Spleen (tissue), 11 donors: ENCODE results near the gene BNC2. TPM values are rescaled to one million over a fixed set of nuclear protein-coding genes. Genes with fewer than 3 reads are reported as not detected.

Source experiments
- DNase-seq: peaks from one replicate; pipeline ENCODE4 v3.0.0-alpha.2; 2020
- H3K27ac ChIP-seq, 8 donors: fragments of 200-600 bp; sonication (generic) in 7 of 8; 1 replicate in 4 of 8; 2 replicates in 4 of 8; pipeline versions ENCODE4 v1.5.0 to v1.8.0; 2016 to 2021; ENCODE audit warnings: inconsistent platforms in 4 of 8, mild to moderate bottlenecking in 4 of 8, moderate library complexity in 1 of 8
- H3K27me3 ChIP-seq, 7 donors: fragments of 200-600 bp; sonication (generic) in 6 of 7; replicated peaks in 1 of 7; 1 replicate in 4 of 7; 2 replicates in 3 of 7; pipeline versions ENCODE4 v1.5.0 to v1.8.0; 2016 to 2021; ENCODE audit warnings: inconsistent platforms in 3 of 7, mild to moderate bottlenecking in 1 of 7
- H3K36me3 ChIP-seq, 6 donors: fragments of 200-600 bp; sonication (generic) in 5 of 6; 1 replicate in 4 of 6; 2 replicates in 2 of 6; pipeline versions ENCODE4 v1.5.0 to v1.8.0; 2016 to 2021; ENCODE audit warnings: inconsistent platforms in 2 of 6
- H3K4me1 ChIP-seq, 6 donors: fragments of 200-600 bp; sonication (generic) in 5 of 6; 1 replicate in 3 of 6; 2 replicates in 3 of 6; pipeline versions ENCODE4 v1.5.0 to v1.8.0; 2016 to 2021; ENCODE audit warnings: inconsistent platforms in 3 of 6
- H3K4me3 ChIP-seq, 8 donors: fragments of 200-600 bp; sonication (generic) in 7 of 8; 1 replicate in 4 of 8; 2 replicates in 4 of 8; pipeline versions ENCODE4 v1.5.0 to v1.8.0; 2016 to 2021; ENCODE audit warnings: inconsistent platforms in 4 of 8, mild to moderate bottlenecking in 4 of 8, moderate library complexity in 2 of 8
- H3K9me3 ChIP-seq, 8 donors: fragments of 200-600 bp; sonication (generic) in 7 of 8; 1 replicate in 4 of 8; 2 replicates in 4 of 8; pipeline versions ENCODE4 v1.5.0 to v1.8.0; 2016 to 2021; ENCODE audit warnings: inconsistent platforms in 4 of 8
- CTCF ChIP-seq, 11 experiments: fragments of 200-600 bp in 7 of 11; fragments of 450-650 bp in 4 of 11; sonication (generic) in 4 of 11; IDR thresholded peaks in 8 of 11; conservative IDR thresholded peaks in 3 of 11; 1 replicate in 7 of 11; 2 replicates in 4 of 11; pipeline versions ENCODE4 v1.4.0 to v1.8.0; 2016 to 2021; ENCODE audit warnings: antibody characterized with exemption in 11 of 11, inconsistent platforms in 4 of 11, mild to moderate bottlenecking in 1 of 11
- POLR2A ChIP-seq, 3 donors: fragments of 450-650 bp; IDR thresholded peaks; one replicate each; pipeline ENCODE4 v1.5.1; 2017; ENCODE audit warnings: antibody characterized with exemption in 3 of 3, mild to moderate bottlenecking in 1 of 3
- POLR2AphosphoS5 ChIP-seq, 3 donors: sonication (generic); formaldehyde crosslinking; IDR thresholded peaks; one replicate each; pipeline ENCODE4 v1.5.1; 2017; ENCODE audit warnings: antibody characterized with exemption in 3 of 3
- WGBS, 5 donors: extraction: QIAGEN DNeasy Blood & Tissue Kit in 3 of 5; methylation state at CpG; one replicate each; pipeline versions ENCODE4 v1.1.5 to v1.1.7; 2013 to 2018; 5-methylcytosine and 5-hydroxymethylcytosine counted together
- intact Hi-C: fragments of 100-400 bp; cut with DNase I; formaldehyde crosslinking; loops from one replicate; pipeline ENCODE4 v1.15.0; 2023; ENCODE audit warnings: low total_unique reads
- polyA plus RNA-seq, 3 donors: library from polyadenylated mRNA; stranded (reverse); fragments of 200-250 nt; gene quantifications; one replicate each; pipeline ENCODE4 v1.2.1, GENCODE V29; 2013
- total RNA-seq, 7 donors: library from RNA; depleted of rRNA in 3 of 7; stranded (reverse); fragments of >200 nt in 3 of 7; fragmentation: NEBNext Ultra II Directional in 4 of 7; extraction: Animal tissue kit (Norgen Biotek cat#: 25700) in 4 of 7; gene quantifications; one replicate each; pipeline versions ENCODE4 v1.1.0 to v1.2.1, GENCODE V29; 2016 to 2021
- donor health status: healthy with polysubstance abuse.
- donor health status: DM: no; HTN: no; CAD: no; lungs with moderate emphysema.
- donor health status: DM: no; HTN: no; CAD: no.
- donor health status: Bipolar disorder and iron deficiency.
- donor health status: healthy.
- donor health status: DM: no; HTN: no; CAD: no.
- donor health status: DM: yes; HTN: yes; CAD: no.

BNC2 gene
- total and polyA plus RNA-seq, 10 donors: 0.07 to 4.3 (median 1.3) TPM

DNA sequence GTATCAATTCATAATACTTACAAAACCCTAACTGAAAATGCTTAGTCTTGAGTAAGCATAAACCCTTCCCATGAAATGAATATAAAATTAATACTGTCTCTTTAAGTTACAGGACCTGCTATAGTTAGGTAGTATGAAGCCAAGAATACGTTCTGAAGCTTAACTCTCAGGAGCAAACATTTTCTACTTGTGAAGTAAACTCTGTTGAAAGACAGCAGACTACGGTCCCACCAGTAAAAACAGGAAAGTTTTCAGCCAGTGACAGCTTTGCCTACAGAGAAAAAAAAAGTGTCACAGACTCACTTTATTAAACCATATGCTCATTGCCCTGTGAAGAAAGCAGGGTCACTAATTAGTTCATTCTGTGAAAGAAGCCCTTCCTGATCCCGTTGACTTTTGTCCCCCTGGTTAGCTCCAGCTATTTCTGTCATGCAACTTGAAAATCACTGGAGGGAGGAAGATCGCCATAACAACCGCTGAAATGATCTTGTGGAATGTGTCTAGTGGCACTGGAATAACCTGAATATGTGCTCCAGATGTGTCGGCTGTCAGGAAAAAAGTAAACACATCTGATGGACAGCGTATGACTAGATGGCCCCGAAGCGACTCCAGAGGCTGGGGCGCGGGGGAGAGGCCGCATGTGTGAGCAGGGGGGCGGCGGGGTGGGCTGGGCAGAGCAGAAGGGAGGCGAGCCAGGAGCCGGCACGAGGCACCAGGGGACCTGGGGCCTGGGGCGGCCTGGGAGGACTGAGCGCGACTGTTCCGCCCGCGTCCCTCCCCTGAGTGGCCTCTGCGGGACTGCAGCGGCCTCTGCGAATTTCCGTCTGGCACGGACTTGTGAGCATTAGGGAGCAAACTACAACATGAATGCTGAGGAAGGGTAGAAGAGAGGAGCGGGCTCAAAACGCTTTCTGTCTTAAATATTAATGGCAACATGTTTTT lies 41.9 kb downstream of the BNC2 start:
- Histone ChIP-seq H3K9me3 (peaks cover 0 to 4% (median 0%) of the 10 kb centered on the region in 8 donors), H3K36me3 (no peaks in the 10 kb centered on the region), H3K27ac (peak overlapping the region in 2 of 8 donors; percentile 10 to 29), H3K4me3 (peak overlapping the region in 4 of 8 donors; percentile 6 to 37 (median 18)), H3K27me3 (peaks cover 0 to 21% (median 4%) of the 10 kb centered on the region in 7 donors), H3K4me1 (peaks cover 0 to 6% (median 0%) of the 10 kb centered on the region in 6 donors)
- WGBS, 5 donors: 15 to 41% (median 19%) methylated on average over 21 to 30 of the region's 30 CpGs
- no peak for DNase-seq
- intact Hi-C loops: no loop called here
- no peak for TF ChIP-seq CTCF (IDR thresholded peaks at IDR 0.05 in 8 of 11, conservative IDR thresholded peaks at IDR 0.05 in 3 of 11)
- TF ChIP-seq POLR2A (IDR thresholded peaks at IDR 0.05): no peak
- peak in 2 of 3 donors; percentile 21 to 23 for TF ChIP-seq POLR2AphosphoS5 (IDR thresholded peaks at IDR 0.05)

- TF ChIP-seq CTCF (IDR thresholded peaks at IDR 0.05 in 8 of 11, conservative IDR thresholded peaks at IDR 0.05 in 3 of 11): no peak
- TF ChIP-seq POLR2A (IDR thresholded peaks at IDR 0.05): no peak
- no peak for TF ChIP-seq POLR2AphosphoS5 (IDR thresholded peaks at IDR 0.05)
- WGBS, 5 donors: 73 to 91% (median 83%) methylated on average over 5 of the region's 5 CpGs
- H3K27me3 ChIP-seq: peaks cover 0 to 21% (median 4%) of the 10 kb centered on the region in 7 donors
- H3K9me3 ChIP-seq: peaks cover 0 to 4% (median 0%) of the 10 kb centered on the region in 8 donors
- no peak overlapping the region for H3K4me3 ChIP-seq
- intact Hi-C loops: no loop called here
- H3K27ac ChIP-seq: no peak overlapping the region
- H3K4me1 ChIP-seq: peaks cover 0 to 6% (median 0%) of the 10 kb centered on the region in 6 donors
- no peak for DNase-seq
- H3K36me3 ChIP-seq: no peaks in the 10 kb centered on the region
Measured at GRCh38 chr9:16825971-16826625, 44.4 kb downstream of the BNC2 start.

DNA sequence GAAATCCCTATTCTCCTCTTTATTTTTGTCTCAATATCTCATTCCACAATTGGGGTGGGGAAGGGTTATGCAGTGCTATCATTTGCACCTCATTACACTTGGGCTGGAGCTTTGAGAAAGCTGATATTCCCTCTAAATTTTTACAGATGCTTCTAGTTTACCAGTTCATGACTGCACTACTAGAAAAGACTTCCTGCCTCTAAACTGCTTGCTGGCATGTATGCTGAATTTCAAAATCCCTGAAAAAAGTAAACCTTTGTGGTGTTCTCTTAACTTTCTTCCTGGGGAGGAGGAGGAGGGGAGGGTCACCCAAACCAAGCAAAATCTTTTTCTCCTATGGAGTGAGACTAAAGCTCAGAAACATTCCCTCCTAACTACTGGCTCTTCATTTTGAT lies 45.1 kb downstream of the BNC2 start:
- no peak for DNase-seq
- no peak overlapping the region for H3K27ac ChIP-seq
- intact Hi-C loops: no loop called here

More for the DNA sequence above, 45.1 kb downstream of the BNC2 start:
- Histone ChIP-seq H3K4me3 (no peak overlapping the region), H3K36me3 (no peaks in the 10 kb centered on the region), H3K27me3 (peaks cover 0 to 21% (median 4%) of the 10 kb centered on the region in 7 donors), H3K9me3 (peaks cover 0 to 3% (median 0%) of the 10 kb centered on the region in 8 donors), H3K4me1 (peaks cover 0 to 6% (median 0%) of the 10 kb centered on the region in 6 donors)
- TF ChIP-seq CTCF (IDR thresholded peaks at IDR 0.05 in 8 of 11, conservative IDR thresholded peaks at IDR 0.05 in 3 of 11) (no peak), POLR2A (IDR thresholded peaks at IDR 0.05) (no peak), POLR2AphosphoS5 (IDR thresholded peaks at IDR 0.05) (no peak)
